ENCODE measurements around the gene CRYBB1.

Gene CRYBB1

DNA sequence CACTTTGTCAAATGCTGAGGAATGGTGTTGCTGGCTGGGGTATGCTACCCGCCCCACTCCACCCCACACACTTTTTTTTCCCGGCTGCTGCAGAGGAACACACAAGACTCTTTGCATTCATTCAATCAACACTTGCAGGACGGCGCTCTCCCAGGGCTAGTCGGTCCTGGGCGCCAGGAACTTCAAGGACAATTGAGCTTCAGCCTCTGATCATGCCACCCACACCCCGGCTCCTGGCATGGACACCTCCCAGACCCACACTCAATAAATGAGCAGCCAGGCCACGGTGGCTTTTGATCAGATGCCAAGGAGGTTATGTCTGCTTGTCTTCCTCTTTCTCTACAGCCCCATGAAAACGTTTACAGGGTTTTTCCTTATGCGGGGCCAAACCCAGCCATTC lies 47.7 kb downstream of the CRYBB1 start:
- TF ChIP-seq, protein P1, sequence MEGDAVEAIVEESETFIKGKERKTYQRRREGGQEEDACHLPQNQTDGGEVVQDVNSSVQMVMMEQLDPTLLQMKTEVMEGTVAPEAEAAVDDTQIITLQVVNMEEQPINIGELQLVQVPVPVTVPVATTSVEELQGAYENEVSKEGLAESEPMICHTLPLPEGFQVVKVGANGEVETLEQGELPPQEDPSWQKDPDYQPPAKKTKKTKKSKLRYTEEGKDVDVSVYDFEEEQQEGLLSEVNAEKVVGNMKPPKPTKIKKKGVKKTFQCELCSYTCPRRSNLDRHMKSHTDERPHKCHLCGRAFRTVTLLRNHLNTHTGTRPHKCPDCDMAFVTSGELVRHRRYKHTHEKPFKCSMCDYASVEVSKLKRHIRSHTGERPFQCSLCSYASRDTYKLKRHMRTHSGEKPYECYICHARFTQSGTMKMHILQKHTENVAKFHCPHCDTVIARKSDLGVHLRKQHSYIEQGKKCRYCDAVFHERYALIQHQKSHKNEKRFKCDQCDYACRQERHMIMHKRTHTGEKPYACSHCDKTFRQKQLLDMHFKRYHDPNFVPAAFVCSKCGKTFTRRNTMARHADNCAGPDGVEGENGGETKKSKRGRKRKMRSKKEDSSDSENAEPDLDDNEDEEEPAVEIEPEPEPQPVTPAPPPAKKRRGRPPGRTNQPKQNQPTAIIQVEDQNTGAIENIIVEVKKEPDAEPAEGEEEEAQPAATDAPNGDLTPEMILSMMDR (IDR thresholded peaks at IDR 0.05) = no peak

DNA sequence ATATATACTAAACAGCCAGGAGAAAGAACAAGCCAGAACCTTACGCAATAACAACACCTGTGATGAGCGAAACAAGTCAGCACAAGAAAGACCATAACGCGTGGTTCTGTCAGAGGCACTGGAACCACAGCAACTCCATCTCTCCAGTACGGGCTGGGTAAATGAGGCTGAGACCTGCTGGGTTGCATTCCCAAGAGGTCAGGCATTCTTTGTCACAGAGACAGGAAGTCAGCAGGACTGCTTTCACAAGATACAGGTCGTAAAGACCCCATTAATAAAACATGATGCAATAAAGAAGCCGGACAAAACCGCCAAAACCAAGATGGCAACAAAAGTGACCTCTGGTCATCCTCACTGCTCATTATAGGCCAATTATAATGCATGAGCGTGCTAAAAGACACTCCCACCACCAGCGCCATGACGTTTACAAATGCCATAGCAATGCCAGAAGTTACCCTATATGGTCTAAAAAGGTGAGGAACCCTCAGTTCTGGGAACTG lies 49.6 kb downstream of the CRYBB1 start:
- TF ChIP-seq, protein P1 (IDR thresholded peaks at IDR 0.05) = no peak

DNA sequence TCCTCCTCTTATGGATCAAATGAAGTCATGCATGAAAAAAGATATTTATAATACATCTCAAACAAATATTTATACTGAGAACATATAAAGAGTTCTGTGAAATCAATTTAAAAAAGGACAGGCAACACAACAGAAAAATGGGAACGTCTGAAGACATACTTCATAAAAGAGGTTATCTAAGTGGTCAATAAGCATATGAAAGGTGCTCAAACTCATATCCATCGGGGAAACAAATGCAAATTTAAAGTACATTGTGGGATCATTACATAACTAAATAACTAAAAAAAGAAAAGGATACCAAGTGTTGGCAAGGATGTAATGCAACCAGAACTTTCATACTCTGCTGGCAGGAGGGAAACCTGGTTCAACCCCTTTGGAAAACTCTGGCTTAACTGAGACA lies 50.2 kb downstream of the CRYBB1 start:
- TF ChIP-seq, protein P1 (IDR thresholded peaks at IDR 0.05) = no peak

DNA sequence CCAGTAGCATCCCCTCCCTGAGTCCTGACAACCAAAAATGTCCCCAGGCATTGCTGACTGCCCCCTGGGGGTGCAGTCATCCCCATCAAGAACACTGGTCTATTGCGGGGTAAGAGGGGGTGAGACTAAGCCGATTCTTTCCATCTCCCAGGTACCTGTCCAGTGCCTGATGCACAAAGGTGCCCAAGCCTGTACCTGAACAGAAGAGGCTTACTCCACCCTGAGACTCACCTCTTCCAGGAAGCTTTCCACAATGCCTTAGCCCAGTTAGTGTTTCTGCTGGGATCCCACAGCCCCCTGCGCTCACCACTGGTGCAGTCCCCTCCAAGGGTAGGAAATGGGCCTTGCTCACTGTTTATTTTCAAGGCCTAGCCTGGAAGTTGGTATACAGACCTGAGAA lies 50.8 kb downstream of the CRYBB1 start:
- TF ChIP-seq, protein P1 (IDR thresholded peaks at IDR 0.05) = no peak

DNA sequence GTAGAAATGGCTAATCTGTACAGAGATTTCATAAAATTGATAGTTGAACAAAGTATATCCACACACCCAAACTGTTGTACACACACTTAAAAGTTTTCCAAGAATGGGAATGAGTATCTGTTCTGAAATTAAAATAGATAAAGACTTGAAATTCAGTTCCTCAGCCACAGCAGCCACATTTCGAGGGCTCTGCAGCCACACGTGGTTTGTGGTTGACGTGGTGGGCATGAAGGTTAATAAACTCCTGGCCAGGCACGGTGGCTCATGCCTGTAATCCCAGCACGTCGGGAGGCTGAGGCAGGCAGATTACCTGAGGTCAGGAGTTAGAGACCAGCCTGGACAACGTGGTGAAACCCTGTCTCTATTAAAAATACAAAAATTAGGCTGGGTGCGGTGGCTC lies 51.9 kb downstream of the CRYBB1 start:
- TF ChIP-seq, protein P1 (IDR thresholded peaks at IDR 0.05) = no peak

DNA sequence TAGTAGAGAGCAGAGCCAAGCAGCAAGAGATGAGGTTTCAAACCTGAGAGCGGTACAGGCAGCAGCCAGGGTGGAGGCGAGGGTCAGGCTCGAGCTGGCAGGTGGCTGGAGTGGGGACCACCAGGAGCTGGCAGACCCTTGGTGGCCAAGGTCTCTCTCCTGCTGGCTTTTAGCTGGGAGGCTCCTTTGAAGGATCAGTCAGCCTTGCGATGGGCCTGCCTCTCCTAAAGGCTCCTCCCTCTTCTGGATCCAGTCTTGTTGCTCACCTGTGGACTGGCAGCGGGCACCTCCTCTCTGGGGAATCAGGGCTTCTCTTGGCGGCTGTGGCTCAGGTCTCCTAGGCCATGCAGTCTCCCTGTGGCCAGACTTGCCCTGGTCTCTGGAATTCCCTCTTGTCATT lies 52.6 kb downstream of the CRYBB1 start:
- TF ChIP-seq, protein P1 (IDR thresholded peaks at IDR 0.05) = no peak

DNA sequence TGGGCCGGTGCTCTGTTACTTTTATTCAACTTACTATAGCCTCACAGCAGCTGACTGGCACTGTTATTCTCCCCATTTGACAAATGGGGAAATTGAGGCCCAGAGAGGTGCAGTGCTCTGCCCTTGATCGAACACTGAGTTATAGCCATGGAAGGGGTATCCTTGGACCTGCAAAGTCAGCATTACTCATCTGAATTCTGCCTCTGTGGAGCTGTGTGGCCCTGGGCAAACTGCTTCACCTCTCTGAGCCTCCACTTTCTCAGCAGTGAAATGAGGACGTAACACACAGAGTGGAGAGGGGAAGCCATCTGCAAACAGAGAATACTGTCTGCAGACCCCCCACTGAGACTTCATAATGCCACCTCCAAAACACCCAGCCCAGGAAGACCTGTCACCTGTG lies 53.2 kb downstream of the CRYBB1 start:
- TF ChIP-seq, protein P1 (IDR thresholded peaks at IDR 0.05) = no peak

DNA sequence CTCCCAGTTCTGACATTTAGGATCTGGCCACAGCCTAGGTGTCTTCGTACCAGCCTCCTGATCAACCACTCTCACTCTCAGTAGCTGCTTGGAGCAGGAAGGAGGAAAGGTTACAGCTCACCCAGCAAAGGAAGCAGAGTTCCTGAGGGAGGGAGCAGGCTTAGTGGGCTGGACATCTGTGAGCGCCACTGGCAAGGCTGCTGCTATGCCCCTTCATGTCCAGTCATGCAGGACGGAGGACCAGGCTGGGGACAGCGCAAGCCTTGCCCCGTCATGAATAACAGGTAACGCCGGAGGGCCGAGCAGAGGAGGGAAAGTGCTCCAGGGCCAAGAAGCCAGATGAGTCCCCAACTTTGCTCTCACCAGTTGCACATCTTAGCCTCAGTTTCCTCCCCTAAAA lies 53.6 kb downstream of the CRYBB1 start:
- TF ChIP-seq, protein P1 (IDR thresholded peaks at IDR 0.05) = no peak

All from LNCAP (cell line).